ENCODE data around the gene MAX. TPM values are rescaled to one million over a fixed set of nuclear protein-coding genes. Genes with fewer than 3 reads are reported as not detected.
A peak's percentile ranks its signal among the peaks of the same experiment; 100 is the strongest.

Gene MAX
- total RNA-seq, 3 donors from 2014 or later = 129 to 153 (median 147) TPM

DNA sequence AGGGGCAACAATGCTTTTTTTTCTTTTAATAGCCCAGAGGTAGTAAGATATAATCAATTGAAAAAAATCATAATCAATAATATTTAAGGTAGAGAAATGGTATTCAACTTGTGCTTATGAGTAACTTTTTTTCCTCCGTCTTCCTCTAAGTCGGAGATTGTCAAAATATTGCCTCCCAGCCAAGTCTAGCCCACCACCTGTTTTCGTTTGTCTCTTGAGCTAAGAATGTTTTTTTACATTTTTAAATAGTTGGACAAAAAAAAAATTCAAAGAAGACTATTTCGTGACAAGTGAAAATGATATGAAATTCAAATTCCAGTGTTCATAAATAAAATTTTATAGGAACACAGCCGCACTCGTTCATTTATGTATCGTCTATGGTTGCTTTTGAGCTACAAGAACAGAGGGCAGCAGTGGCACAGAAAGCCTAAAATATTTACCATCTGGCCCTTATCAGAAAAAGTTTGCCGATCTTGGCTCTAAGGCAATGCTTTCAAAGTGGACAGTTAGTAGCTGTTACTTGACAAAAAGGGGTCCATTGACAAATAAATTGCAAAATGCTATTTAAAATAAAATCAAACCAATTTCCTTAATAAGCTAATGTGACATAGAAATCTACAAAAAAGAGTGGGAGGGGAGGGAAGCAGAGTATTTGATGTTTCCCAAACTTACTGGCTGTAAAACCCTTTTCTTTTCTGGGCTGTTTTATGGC is 40.8 kb upstream of the MAX start:
- ATAC-seq (no peak), DNase-seq (no peak)
- intact Hi-C loops (cut with DNase I, micrococcal nuclease) = no loop called here
- no peak for TF ChIP-seq CTCF (IDR thresholded peaks at IDR 0.05)
- H3K36me3 ChIP-seq (ENCODE audit: low read depth) = no peaks in the 10 kb centered on the region
- peaks cover 3% of the 10 kb centered on the region for H3K4me1 ChIP-seq (ENCODE audit: low read depth)
- H3K4me3 ChIP-seq = no peak overlapping the region
- no peaks in the 10 kb centered on the region for H3K9me3 ChIP-seq

- no peaks in the 10 kb centered on the region for H3K9me3 ChIP-seq
- DNase-seq = no peak
These were observed 40.1 kb upstream of the MAX start for GRCh38 chr14:65142429-65142828.

DNA sequence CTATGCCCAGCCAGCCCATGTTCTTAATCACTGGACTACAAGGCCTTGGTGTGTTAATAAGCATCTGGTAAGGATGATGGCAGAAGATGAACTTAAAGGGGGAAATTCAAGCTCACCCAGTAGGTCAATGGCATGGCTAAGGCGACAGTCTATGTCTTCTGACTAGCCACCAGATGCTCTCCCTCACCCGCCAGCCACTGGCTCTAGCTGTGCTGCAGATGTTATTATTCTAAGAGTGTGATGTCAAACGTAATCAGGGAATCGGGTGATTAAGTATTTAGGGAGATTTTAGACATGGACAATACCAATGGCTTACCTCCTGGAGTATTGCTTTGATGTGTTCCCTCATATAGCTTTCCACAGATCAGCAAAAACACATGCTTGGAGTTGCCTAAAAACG is 39.2 kb upstream of the MAX start:
- peaks cover 9% of the 10 kb centered on the region for H3K4me1 ChIP-seq (ENCODE audit: low read depth)
- H3K9me3 ChIP-seq = no peaks in the 10 kb centered on the region
- ATAC-seq (no peak), DNase-seq (no peak)
- intact Hi-C loops (cut with DNase I, micrococcal nuclease) = no loop called here
- no peak for TF ChIP-seq CTCF (IDR thresholded peaks at IDR 0.05)
- H3K36me3 ChIP-seq (ENCODE audit: low read depth) = no peaks in the 10 kb centered on the region
- H3K4me3 ChIP-seq = no peak overlapping the region

More at GRCh38 chr14:65142429-65142828, 40.1 kb upstream of the MAX start:
- no peak for ATAC-seq
- H3K4me1 ChIP-seq (ENCODE audit: low read depth) = peaks cover 9% of the 10 kb centered on the region
- no peaks in the 10 kb centered on the region for H3K36me3 ChIP-seq (ENCODE audit: low read depth)
- H3K4me3 ChIP-seq = no peak overlapping the region
- TF ChIP-seq CTCF (IDR thresholded peaks at IDR 0.05) = no peak
- intact Hi-C loops (cut with DNase I, micrococcal nuclease) = no loop called here

- no peak for DNase-seq
- intact Hi-C loops (cut with DNase I, micrococcal nuclease) = no loop called here
- peak; percentile 54 for ATAC-seq
- Histone ChIP-seq H3K4me1 (ENCODE audit: low read depth) (peaks cover 22% of the 10 kb centered on the region), H3K4me3 (no peak overlapping the region), H3K9me3 (no peaks in the 10 kb centered on the region), H3K36me3 (ENCODE audit: low read depth) (no peaks in the 10 kb centered on the region)
- TF ChIP-seq CTCF (IDR thresholded peaks at IDR 0.05) = no peak
These were observed 35.5 kb upstream of the MAX start for GRCh38 chr14:65137648-65138307.

DNA sequence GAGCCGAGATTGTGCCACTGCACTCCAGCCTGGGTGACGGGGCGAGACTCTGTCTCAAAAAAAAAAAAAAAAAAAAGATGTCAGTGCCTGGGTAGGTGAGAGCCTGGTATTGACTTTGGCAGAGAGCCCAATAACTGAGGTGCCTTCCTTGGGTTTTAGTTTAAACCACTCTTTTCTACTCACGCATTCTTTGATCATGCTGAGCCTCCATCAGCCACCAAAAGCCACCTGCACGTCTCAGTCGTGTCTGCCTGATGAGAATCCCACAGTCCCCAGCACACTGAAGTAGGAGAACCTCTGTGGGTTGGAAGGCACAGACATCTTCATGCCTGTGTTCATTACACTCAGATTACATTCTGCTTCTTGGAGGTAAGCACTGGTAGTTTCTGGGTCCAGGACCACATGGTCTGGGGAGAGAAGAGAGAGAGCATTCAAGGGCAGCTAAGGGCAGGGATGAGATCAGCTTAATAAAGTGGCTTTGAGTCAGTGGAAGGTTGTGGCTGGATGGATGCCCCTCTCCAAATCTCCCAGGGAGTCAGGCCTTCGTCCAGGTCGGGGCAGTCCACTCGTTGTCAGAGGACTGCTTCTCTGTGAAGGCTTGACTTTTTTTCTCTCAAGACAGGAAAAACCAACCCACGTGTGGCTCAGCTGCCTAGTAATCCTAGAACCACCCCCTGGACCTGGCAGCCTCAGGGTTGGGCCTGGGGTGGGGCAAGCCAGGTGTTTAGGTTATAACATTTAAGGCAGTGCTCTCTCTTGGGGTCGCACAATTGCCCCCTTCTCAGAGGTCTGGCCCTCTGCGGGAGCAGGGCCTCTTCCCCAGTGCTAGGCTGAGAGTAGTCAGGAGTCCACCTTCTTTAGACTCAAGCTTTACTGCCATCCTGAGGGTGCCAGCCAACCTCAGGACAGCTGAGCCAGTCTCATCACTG is 32.6 kb upstream of the MAX start:
- no peak for TF ChIP-seq CTCF (IDR thresholded peaks at IDR 0.05)
- no peaks in the 10 kb centered on the region for H3K9me3 ChIP-seq
- H3K4me1 ChIP-seq (ENCODE audit: low read depth) = peaks cover 30% of the 10 kb centered on the region
- intact Hi-C loops (cut with DNase I, micrococcal nuclease) = no loop called here
- no peak overlapping the region for H3K4me3 ChIP-seq
- ATAC-seq (peak; percentile 22), DNase-seq (peak in 2 of 3 donors; percentile 47 to 60)
- no peaks in the 10 kb centered on the region for H3K36me3 ChIP-seq (ENCODE audit: low read depth)
